Measurements from ENCODE around the gene POU4F2.
"Not testable (repeated sequence)": the region's sequence is repeated elsewhere in the genome, so short reads cannot be mapped to it uniquely, and the experiment has no call there.

POU4F2 gene

GRCh38 chr4:146654687-146655520 is 16.2 kb downstream of the POU4F2 start:
- DNase-seq (ENCODE audit: low read depth in 1 of 2, low spot score in 1 of 2): no peak

DNA sequence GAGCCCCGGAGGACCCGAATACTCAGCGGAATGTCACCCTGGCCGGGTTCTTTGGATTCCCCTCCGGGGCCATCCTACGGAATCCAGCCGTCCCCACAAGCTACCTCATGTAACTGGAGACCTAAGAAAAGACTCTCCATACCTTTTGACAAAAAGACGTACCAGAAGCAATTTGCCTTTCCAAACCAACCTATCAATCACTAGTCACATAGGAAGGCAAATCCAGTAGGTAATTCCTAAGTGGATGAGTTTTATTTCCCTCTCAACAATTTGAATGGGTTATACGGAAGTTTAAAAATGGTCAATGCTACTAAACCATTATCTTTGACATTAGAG is 16.8 kb downstream of the POU4F2 start:
- DNase-seq (ENCODE audit: low read depth in 1 of 2, low spot score in 1 of 2): no peak

GRCh38 chr4:146661367-146661766 is 22.7 kb downstream of the POU4F2 start:
- no peak for DNase-seq (ENCODE audit: low read depth in 1 of 2, low spot score in 1 of 2)

GRCh38 chr4:146663968-146664311 is 25.2 kb downstream of the POU4F2 start:
- not testable (repeated sequence) for DNase-seq (ENCODE audit: low read depth in 1 of 2, low spot score in 1 of 2)

- no peak for DNase-seq (ENCODE audit: low read depth in 1 of 2, low spot score in 1 of 2)
Observed at GRCh38 chr4:146674829-146675570, 36.3 kb downstream of the POU4F2 start.

Measured in stimulated activated CD4-positive, alpha-beta T cell treated with anti-CD3 and anti-CD28 coated beads, Interleukin-15, amount 100 ng/mL, for 1 hour (primary cell).